Activated CD8-positive, alpha-beta memory T cell treated with anti-CD3 and anti-CD28 coated beads for 24 hours (primary cell): ENCODE results near the gene RAI14.

ENCODE experiments used
- DNase-seq: peaks from one replicate; pipeline ENCODE4 v3.0.0-alpha.2; 2020

Gene RAI14

GRCh38 chr5:34648039-34648839 is 7.9 kb upstream of the RAI14 start:
- DNase-seq, result no peak

- no peak for DNase-seq
Measured at GRCh38 chr5:34648840-34649158, 7.3 kb upstream of the RAI14 start.

GRCh38 chr5:34651791-34652190 is 4.3 kb upstream of the RAI14 start:
- no peak for DNase-seq

GRCh38 chr5:34652466-34652865 is 3.7 kb upstream of the RAI14 start:
- DNase-seq, result no peak

DNA sequence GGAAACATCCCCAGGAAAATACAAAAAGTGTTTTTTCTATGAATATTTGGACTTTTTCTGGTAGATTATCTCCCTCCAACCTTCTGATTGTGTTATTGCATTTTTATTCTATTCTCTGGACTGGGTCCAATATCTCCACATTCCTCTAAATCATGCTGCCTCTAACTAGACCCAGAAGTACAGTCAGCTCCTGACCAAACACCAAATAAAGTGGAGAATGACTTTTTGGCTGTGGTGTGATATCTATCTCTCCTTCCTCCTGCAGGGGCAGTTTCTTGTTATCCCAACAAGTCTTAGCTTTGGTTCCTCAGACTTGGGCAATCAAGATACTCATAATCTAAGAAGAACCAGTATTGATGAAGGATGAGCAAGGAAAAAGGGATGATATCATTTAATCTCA is 3.2 kb upstream of the RAI14 start:
- DNase-seq, result no peak

- no peak for DNase-seq
Measured at GRCh38 chr5:34653708-34654107, 2.4 kb upstream of the RAI14 start.

DNA sequence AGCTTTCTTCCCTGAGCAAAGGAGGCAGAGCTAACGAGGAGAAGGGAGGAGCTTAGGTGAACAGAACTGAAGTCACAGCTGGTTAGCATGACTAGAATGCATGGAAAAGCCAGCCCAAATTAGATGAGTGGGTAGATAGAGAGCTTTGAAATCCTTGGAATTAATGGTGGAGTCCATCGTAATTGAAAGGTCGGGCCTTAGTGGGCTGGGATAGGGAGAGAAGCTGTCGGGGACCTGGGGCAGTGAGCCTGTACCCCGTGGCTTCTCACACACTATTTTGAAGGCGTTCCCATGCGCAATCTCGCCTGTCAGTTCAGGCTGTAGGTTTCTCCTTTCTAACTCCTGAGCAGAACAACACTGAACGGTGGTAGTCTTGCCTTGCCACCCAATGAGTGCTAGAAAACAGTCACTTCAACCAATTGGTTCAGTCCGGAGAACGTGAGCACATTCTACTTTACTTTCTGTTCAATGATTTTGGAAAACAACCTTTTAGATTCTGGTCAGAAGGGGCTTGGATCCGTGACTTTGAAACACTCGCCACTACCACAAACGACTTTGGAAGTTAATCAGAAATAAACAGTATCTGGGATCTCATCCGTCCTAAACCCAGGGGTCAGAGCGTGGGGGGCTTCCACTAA is 655 bp upstream of the RAI14 start:
- DNase-seq, result peak; percentile 58

- DNase-seq, result no peak
Measured at GRCh38 chr5:34656700-34657273, 659 bp downstream of the RAI14 start.

- DNase-seq, result no peak
Measured at GRCh38 chr5:34657274-34657921, 1.3 kb downstream of the RAI14 start.

DNA sequence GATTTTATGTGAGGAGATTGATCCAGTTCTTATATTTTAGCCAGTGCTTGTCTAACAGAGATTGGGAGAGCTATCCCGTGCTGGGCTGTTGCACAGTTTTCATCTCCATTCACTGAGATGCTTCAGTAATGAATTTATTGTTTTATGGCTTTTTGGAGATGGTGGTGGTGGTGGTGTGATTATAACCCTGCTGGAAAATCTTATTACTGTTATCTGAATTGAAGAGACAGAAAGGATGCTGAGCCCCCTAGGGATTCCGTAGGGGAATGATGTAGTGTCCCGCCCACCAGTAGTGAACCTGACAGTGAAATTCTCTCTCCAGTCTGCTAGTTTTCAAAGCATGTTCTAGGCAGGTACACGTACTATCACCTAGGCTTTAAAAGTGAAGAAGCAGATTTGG is 1.9 kb downstream of the RAI14 start:
- DNase-seq, result no peak

- DNase-seq, result no peak
Measured at GRCh38 chr5:34659168-34659567, 3.0 kb downstream of the RAI14 start.

DNA sequence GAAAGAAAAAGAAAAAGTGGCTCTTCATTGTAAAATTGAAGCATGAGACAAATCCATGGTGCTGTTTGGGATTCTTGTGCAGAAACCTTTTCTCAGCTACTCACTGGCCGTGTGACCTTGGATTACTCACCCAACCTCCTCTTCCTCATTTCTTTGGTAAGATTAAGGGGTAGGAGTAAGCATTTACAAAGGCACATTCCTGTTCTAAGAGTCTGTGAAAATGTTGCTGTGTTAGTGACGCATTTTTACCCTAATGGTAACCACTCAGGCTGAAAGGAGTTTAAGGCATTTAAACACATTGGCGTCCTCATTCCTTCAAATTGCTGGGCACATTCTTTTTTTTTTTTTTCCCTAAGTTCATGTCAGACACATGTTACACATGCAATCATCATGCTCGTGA is 4.3 kb downstream of the RAI14 start:
- no peak for DNase-seq

DNA sequence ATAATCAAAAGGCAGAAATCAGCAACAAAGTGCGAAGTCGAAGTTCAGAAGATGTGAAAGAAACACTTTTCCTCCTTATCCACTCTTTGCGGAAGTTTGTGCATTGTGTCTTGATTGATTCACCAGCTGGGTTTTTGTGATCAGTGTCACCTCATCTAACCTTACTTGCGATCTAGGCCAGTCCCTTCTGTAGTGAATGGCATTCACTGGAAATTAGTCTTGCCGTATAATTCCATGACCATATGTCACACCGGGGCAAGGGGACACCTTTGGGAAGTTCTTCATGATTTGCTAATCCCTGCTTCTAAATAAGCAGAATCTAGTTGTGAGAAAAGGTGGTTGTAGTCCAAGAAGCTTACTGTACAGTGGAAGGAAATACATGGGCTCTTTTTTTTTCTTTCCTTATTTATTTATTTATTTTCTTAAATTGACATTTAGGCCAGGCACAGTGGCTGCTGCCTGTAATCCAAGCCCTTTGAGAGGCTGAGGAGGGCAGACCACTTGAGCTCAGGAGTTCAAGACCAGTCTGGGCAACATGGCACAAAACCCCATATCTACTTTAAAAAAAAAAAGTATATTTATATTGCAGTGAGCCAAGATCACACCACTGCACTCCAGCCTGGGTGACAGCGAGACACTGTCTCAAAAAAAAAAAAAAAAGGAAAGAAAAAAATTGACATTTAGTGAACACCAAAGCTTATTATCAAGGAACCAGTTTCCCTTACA is 7.8 kb downstream of the RAI14 start:
- no peak for DNase-seq

DNA sequence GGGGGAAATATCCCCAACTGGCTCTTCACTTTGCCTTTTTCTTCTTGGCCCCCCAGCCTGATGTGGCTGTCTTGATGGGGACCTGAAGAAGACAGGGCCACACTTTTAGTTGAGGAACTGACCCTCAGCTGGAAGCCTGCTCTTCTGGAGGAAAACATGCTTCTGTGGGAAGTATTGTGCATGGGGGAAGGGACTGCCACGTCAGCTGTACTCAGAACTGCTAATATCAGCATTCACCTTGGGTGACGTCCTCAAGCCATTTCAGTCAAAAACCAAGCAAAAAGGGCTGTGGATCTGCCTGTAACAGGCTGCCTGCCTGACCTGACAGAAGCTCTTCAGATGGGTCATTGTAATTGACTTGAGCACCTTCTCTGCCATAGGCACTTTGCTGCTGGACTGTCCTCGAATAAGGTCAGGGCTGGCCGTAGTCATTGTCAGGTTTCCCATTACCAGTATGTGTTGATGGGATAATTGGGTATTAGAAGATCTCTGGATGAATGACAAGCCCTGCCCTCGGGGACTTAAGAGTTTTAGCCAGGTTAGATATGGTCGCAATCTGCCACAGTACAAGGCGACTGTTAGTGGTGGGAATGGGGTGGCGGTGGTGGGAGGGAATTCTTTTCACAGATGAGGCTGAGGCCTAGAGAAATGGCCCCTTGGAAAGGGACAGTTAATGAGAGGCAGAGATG is 10.4 kb downstream of the RAI14 start:
- no peak for DNase-seq

DNA sequence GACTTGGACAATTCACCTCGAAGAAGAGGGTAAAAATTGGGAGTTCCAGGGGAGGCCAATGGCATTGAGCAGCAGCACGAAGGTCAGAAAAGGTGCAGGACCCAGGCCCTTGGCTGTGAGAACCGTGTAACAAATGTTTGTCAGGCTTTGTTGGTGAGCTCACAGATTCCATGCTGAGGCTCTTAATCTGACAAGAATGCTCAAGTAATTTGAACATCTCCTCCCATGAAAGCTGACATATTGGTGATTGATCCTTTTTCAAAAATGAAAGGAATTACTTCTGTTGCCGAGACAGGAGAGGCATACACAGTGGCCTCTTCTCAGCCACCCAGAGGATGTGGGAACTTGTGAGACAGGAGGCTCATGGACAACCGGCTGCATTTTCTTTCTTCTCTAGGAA is 11.6 kb downstream of the RAI14 start:
- no peak for DNase-seq

DNA sequence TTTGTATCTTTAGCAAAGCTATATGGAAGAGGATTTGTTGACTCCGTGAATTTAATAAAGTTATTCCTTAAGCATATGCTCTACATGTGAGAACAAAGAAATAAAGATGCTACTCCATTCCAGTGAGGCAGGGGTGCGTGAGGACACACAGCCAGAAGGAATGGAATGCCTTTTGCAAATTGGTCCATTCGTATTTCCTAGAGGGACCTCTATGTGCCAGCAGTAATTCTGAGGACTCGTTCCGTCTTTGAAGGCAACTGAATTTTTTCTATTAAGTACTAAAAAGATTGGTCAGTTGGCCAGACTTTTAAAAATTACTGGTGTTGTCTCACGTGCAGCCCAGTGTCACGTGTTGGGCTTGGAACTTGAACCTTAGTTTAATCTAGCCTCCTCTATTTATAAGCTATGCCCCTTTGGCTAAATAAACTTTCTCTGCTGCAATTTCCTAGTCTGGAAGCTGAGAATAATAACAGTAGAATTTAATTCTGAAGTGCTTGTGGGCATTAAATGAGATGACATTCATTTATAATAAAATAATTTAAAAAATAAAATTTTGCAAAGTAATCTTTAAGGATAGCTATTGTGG is 13.9 kb downstream of the RAI14 start:
- no peak for DNase-seq

DNA sequence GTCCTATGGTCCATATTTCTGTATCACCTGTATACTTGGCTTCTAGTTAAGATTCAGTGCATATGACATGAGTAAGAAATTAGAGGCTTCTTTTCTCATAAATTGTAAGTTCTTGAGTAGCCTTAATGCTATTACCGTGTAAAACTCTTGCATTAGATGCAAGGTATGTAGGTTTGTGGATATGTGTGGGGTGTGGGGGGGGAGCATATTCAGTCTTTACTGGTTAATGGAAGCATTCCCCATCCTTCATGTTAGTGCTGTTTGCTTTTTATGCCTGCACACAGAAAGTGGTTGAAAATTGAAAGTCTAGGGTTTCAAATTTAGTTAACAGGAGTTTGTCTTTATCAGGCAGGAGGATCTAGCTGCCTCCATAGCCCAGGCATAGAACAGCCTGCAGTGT is 16.1 kb downstream of the RAI14 start:
- no peak for DNase-seq

DNA sequence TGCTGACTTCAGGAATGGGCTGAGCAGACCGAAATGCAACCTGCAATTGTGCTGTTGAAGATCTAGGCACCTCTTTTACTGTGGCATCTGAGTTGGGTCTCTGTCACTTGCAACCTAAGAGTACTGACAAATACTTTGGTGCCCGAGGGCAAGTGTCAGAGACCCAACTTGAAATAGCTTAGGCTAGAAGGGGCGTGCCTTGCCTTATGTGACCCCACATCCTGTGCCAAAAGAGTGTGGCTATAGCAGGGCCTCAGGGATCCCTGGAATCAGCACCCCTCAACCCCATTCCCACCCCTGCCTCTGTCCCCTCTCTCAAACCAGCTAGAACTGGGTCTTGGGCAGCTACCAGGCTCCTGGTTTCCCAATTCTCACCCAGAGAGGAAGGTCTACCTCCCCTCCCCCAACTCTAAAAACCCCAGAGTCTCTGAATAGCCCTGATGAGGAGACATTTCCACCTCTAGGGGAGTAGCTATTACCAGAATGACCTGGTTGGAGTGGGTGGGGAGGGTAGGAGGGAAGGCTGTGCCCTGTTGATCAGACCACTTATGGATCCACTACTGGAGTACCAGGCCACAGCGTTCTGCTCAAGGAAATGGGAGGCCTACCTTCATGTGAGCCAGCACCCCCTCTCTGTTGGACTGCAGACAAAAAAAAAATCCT is 17.5 kb downstream of the RAI14 start:
- DNase-seq, result no peak

DNA sequence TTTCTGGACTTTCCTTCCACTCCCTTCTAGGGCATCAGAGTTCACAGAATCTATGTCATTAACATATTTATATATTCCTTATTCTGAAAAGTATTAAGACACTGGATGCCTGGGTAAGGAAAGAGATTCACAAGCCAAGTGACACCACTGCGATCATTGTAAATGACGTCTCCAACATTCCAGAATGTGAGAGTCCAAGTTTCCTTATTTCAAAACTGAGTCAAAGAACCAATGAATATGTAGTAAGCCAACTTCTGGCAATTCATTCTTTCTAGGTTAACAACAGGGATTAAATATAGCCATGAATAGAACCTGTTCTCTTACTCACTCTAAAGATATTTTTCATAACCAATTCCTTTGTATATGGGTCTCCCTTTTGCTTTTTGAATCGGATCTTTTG is 18.1 kb downstream of the RAI14 start:
- DNase-seq, result no peak

- no peak for DNase-seq
Measured at GRCh38 chr5:34675857-34676256, 19.7 kb downstream of the RAI14 start.

DNA sequence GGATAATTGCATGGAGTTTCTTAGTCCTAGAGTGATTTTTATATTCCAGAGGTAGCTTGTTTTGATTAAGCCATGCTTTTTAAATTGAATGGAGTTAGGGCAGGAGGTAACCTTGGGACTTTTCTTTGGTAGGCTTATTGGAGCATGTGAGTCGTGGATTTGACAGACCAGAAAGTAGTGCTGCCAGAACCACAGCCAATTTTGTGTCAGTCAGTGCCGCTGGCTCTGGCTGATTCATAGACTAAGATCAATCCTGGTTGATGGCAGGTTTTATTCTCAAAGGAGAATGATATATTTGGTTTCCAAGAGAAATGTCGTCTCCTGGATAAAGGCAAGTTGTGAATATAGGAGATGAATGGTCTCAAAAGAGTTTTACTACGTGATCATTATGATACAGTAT is 20.3 kb downstream of the RAI14 start:
- DNase-seq, result no peak

- DNase-seq, result no peak
Measured at GRCh38 chr5:34677428-34677827, 21.3 kb downstream of the RAI14 start.
